SKM-1 treated with dmso at 0.1 percent for 144 hours (cell line): ENCODE data around the gene TRMT1.
"Not testable (repeated sequence)": the region's sequence is repeated elsewhere in the genome, so short reads cannot be mapped to it uniquely, and the experiment has no call there.

Source experiments
- DNase-seq: peaks from one replicate; lab custom pipeline; 2025; ENCODE audit not compliant: unreplicated experiment; lab: John Stamatoyannopoulos, UW

The TRMT1 gene

DNA sequence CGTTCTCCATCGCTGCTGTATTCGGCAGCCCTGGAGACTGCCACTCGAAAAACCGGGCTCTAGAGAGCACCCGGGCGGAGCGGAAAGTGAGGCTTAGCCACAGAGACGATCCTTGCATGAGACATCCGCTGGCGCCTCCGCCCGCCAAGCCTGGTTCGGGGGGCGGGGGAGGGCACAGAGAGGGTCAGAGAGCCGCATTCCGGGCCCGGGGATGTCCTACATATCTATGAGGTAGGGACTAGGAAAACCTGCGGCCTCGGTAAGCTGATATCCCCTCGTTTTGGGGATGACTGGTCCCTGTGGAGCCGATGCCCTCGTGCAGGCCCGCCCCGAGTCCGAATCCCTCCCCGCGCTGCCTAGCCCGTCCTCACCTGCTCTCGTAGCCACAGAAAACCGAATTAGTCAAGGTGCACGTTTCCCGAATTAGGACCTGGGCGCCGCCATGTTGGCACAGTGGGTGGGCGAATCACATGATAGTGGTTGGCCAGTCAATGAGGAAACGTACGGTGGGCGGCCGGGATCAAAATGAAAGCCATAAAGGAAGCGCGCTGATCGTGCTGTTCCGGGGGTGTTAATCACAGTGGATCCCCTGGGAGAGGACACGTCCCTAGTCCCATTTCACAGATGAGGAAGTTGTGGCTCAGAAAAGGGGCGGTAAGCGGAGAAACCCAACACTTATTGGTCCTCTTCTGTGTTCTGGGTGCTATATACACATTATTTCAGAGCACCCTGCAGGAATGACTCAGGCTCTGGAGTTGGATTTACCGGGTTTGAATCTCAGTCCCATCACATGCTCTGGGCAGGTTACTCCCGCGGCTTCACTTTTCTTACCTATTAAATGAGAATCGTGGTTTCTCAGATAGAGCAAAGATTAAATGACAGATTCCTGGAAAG lies at the start of gene TRMT1:
TRMT1 (minus strand) TSS at position 459 of the 894 bp plus-strand sequence; CDS start at position 118, 341 bp downstream.
- DNase-seq = peak; percentile 88

DNA sequence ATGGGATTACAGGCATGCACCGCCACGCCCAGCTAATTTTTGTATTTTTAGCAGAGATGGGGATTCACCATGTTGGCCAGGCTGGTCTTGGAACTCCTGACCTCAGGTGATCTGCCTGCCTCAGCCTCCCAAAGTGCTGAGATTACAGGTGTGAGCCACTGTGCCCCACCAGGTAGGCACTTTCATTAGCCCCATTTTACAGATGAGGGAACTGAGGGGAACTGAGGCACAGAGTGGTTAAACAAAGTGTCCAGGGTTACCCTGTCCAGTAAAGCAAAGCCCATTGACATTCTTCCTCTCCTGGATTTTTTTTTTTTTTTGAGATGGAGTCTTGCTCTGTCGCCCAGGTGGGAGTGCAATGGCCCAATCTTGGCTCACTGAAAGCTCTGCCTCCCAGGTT lies 49.6 kb upstream of the TRMT1 start:
- DNase-seq = not testable (repeated sequence)

DNA sequence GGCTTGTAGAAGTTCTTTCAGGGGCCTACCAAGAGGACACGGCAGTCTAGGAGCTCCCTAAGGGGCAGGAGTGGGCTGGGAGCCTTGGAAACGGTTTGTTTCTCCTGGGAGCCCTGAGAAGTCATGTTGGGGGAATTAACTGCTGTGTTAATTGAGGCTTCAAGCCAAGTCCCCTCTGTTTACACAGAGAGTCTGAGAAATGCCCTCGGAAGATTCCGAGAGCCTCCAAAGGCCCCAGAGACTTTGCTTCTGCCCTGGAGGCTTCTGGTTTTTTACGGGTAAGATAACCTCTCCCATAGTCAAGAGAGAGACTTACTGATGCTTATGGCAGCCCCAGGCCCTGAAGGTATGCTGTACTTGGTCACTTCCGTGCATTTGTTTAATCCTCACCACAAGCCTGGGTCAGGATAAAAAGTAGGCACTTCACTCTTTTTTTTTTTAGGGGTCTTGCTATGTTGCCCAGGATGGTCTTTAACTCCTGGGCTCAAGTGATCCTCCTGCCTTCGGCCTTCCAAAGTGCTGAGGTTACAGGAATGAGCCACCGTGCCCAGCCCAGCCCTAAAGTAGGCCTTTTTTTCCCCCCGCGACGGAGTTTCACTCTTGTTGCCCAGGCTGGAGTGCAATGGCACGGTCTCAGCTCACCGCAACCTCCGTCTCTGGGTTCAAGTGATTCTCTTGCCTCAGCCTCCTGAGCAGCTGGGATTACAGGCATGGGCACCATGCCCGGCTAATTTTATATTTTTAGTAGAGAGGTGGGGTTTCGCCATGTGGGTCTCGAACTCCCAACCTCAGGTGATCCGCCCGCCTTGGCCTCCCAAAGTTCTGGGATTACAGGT lies 48.8 kb upstream of the TRMT1 start:
- no peak for DNase-seq

DNA sequence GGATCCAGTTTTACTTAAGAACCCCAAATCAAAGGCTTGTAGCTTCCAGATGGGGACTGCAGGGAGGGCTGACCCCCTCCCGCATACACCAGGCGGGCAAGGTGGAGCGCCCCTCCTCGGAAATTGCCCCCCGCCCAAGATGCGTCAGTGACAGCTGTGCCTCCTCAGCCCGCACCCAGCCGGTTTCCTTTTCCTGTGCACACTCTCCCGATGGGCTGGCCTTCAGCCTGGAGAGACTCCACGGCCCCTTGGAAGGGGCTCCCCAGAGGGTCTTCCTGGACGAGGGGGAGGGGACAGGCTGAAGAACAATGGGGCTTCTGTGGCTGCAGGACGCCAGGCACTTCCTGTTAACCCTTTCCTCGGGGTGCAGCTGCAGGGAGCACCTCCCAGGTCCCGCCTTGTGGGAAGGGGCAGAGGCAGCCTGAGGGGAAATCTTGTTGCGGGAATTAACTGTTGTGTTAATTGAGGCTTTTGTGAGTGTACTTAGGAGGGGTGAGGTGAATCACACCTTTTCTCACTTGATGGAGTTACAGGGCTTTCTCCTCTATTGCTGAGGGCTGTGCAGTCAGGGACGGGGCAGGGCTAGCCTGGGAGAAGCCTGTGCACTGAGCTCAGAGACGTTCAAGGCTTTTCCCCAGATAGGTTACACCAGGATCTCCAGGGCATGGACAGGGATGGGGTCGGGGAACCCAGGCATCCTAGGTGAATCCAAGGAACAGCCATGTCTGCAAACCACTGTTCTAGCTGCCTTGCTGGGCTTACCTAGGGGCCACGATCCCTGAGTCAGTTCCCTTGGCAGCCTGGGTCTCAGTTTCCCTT lies 48.0 kb upstream of the TRMT1 start:
- DNase-seq = no peak

DNA sequence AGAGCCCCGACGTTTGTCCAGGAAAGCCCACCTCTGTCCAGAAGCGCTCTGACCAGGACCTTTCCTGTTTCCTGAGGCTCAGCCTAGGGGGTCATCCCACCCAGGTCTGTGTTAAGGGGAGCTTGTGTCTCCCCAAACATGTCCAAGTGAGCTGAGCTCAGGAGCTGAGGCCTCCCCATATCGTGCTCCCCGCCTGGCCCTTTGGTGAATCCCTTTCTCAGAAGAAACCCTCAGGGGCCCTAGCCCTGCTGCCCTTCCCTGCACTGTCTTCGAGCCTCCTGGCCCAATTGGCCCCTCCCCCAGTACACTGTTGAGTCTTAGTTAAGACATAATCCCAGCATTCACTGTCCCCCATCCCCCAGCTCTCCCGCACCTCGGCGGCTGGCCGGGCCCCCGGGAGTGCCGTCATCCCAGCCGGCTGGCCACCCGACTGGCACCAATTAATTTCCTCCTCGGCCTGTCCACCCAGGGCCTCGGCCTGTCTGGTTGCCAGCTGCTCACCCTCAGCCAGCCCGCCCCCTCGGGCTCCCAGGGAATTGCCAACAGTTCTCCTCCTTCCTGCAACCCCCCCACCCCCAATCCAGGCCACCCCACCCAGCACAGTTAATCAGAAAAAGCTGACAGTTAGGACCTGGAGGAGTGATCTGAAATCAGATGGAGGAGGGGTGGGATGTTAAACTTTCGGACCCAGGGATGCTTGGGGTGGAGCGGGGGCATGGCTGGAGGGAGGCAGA lies 47.2 kb upstream of the TRMT1 start:
- DNase-seq = peak; percentile 20

DNA sequence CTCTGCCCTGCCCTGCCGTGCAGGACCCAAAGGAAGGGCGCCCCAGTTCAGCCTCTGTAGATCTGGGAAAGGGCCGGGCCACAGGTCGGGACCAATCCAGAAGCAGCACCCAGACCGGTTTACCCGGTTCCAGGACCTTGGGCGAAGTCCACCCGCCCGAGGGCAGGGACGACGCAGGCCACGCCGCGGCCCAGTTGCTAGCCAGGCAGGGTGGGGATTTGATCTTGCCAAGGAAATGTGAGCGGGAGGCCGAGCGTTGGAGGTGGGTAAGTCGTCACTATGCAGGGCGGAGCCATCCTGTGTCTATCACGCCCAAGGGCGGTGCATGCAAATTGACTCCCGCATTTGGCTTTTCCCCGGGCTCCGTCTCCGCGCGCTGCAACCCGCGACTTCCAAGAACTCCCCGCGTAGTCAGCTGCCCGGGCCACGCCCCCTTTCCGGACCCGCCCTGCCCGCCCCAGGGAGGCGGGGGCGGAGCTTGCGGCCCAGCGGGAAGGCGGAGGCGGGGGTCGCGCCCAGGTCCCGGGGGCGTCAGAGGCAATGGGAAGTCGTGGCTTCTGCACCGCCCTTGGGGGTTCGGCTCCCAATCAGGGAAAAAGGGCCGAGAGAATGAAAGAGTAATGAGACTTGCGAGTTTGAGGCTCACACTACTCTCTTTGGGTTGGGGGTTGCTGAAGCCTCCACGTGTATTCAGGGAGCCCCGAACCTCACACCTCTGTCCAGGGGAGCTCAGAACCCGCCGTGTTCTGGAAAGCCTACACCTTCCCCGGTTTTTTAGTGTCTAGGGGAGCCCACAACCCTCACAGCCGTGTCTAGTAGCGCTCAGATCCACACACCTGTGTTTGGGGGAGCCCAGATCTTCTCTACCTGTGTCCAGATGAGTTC lies 46.4 kb upstream of the TRMT1 start:
- peak; percentile 90 for DNase-seq

DNA sequence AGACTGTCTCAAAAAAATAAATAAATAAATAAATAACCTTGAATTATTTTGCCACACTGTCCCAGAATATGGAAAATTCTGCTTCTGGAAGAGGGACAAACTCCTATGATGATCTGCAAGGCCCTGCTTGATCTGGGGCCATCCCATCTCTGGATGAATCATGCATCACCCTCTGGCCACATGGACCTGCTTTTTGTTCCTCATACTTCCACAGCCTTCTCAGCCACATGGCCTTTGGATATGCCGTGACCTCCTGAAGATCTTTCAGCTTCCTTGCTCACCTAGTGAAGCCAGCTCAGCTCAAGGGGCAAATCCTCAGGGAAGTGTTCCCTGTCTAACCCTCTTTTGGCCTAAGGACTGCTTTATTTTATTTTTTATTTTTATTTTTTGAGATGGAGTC lies 44.0 kb upstream of the TRMT1 start:
- DNase-seq = peak; percentile 13

DNA sequence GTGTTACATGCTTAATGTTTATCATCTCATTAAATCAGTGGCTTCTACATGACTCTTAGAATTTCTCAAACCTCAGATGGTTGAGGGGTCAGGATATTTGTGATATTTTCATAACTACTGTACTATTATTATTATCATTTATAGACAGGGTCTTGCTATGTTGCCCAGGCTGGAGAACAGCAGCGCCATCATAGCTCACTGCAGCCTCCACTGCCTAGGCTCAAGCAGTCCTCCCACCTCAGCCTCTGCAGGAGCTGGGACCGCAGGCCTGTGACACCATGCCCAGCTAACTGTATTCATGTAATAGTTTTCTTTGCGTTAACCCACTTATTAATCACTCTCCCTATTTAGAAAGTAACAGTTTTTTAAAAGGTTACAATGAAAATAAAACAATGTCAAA lies 43.2 kb upstream of the TRMT1 start:
- DNase-seq = no peak

DNA sequence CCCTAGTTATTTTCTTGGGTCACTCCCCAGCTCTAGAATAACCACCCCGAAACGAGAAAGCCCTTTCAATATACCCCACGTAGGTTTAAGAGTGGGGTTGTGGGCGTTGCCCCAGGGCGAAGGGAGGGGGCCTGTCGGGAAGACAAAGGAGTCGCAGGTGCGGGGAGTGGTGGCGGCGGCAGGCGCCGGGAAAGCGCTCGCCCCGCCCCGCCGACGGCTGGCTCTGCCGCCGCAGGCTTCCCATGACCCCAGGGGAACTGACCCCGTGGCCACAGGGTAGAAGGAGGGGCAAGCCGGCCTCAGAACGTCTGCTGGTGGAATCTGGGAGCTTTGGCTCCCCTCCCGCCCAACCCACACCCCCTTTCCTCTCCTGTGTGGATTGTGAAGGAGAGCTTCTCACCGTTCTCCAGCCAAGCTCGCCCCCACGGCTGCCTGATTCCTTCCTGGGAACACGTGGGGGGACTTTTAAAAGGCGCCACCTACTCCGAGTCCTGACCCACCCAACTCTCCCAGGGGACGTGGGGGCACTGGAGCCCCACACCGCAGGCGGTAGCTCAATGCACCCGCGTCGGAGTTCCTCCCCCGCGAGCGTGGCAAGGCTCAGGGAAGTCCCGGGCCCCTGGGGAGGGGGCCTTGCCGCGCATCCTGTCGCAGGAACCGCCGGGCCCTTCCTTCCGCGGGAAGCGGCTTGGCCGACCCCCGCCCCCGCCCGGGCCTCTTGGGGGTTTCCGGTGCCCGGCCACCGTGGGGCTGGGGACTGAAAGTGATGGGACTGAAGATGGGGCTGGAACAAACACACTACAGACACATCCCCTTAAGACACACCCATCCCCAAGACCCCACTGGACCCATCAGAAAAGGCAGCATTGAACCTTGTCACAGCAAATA lies 39.2 kb upstream of the TRMT1 start:
- peak; percentile 58 for DNase-seq

DNA sequence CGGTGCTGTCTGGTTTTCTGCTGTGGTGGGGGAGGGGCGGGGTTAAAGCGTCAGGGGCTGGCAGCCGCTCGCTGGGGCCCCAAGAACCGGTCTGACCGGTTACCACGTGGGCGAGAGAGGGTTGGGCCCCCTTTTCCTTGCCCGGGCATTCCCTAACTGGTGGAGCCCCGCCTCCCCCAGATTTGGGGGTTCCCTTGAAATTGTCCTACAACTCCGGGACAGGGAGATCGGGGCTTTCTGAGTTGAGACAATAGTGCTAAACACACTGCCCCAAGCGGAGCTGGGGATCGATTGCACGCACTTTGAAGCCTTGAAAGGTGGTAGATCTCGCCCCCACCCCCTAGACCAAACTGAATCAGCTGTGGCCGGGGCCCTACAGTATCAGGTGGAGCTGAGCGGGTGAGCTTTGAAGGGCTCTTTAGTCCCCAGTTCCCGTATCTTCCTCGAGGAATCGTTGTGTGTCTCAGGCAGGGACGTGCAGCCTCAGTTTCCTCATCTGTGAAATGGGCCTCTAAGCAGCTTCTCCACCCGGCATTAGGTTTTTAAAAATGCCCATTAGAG lies 38.5 kb upstream of the TRMT1 start:
- no peak for DNase-seq

DNA sequence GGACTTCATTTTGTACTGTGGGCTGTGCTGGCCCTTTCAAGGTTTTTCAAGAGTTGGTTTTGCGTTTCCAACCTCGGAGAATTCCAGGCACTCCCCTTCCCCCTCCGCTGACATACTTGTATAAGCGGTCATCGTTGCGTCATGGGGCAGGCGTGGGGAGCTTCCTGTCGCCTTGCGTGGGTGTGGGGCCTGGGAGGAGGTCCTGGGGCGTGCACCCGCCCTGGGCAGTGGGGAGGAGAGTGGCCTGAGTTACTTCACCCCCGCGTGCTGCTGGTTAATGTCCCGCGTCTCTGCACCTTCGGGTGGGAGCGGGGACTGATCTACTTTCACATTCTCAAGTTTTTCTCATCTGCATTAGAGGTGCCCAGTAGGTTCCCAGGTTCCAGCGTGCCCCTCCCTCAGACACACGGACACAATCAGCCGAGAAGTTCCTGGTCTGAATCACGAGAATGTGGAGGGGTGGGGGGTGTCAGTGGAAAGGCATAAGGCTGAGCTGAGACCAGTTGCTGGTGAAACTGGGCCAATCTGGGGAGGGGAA lies 37.8 kb upstream of the TRMT1 start:
- DNase-seq = peak; percentile 57

DNA sequence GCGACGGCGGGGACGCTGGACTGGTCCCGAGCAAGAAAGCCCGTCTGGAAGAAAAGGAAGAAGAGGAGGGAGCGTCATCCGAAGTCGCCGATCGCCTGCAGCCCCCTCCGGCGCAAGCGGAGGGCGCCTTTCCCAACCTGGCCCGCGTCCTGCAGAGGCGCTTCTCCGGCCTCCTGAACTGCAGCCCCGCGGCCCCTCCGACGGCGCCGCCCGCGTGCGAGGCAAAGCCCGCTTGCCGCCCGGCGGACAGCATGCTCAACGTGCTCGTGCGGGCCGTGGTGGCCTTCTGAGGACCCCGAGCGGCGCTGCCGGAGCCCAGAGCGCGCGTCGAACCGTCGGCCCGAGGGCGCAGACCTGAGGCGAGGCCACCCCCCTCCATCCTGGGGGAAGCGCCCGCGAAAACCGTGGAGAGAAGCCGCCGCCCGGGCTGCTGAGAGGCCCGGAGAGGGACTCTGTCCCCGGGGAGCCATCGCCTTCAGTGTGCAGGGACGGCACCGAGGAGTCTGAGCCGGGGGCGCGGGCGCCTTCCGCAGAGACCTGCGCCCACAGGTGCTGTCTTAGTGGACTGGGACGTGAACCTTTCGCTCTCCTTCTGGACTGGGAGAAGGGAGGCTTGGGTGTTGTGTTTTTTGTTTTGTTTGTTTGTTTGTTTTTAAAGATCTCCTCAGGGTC lies 37.2 kb upstream of the TRMT1 start:
- DNase-seq = no peak

DNA sequence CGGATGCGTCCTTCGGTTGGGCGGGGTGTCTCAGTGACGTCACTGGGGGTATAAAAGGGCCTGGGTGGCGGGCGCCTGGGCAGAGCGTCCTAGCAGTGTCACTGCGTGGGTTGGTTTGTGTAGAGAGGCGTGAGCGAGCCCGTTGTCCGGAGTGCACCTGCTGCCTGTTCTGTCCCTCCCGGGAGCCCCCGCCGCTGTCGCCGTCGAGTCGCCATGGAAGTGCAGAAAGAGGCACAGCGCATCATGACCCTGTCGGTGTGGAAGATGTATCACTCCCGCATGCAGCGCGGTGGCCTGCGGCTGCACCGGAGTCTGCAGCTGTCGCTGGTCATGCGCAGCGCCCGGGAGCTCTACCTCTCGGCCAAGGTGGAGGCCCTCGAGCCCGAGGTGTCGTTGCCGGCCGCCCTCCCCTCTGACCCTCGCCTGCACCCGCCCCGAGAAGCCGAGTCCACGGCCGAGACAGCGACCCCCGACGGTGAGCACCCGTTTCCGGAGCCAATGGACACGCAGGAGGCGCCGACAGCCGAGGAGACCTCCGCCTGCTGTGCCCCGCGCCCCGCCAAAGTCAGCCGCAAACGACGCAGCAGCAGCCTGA lies 36.5 kb upstream of the TRMT1 start:
- peak; percentile 85 for DNase-seq

DNA sequence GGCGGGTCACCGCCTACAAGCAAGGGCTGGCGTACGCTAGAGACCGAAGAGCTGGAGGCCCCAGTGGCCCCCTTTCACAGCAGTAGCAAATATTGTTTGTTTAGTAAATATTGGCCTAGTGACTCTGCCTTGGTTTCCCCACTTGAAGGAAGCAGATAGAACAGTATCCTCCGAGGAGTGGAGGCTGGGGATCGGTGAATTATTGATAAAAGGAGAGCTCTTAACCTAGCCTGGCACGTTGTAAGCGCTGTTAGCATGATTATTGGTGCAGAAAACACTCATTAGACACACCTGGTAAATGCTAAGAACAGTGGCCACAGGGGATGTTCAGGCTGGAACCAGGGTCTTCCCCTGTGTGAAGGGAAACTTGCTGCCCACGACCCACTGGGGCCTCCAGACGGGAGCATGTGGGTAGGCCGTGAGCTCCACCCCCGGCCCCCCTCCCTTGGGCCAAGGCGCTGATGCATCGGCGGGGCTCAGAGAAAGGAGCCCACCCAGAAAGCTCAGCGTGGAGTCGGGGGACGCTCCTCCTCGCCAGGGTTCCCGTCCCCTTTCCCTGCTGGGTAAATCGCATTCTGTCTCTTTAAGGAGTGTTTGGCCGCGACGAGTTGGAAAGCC lies 35.9 kb upstream of the TRMT1 start:
- DNase-seq = no peak

DNA sequence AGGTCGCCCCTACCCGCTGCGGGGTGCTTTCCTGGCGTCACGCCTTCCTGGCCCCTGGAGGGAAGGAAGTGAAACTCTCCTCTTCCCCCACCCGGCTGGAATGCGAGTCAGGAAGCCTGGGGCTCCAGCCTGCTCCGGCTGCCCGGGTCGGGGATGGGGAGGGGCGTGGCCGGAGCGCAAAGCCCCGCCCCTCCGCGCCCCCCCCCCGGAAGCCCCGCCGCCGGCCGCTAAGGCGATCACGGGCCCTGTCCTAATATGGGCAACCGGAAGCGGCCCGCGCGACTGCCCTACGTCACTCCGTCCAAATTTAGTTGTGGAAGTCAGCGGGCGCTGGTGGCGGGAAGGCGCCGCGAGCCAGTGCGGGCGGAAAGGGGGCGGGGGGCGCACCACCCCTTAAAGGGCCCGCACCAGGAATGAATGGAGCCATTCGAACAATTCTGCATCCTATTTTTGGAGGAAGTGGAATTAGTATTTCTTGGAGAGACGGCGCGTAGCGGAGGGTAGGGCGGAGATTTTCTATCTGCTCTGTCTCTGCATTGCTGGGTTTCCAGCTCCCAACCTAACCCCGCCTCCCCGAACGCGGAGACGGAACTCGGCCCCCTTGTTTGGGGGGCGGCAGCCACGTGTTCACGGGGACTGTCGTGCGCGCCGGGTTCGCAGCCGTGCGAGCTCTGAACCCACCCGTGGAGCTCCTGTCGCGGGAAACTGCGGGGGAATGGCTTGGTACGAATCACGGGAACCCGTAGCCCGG lies 35.2 kb upstream of the TRMT1 start:
- DNase-seq = peak; percentile 94
